Measurements from ENCODE around the gene CUEDC1.

- TF ChIP-seq CTCF (IDR thresholded peaks at IDR 0.05) (no peak), POLR2A (IDR thresholded peaks at IDR 0.05) (no peak), EP300 (IDR thresholded peaks at IDR 0.05) (no peak)
Observed at GRCh38 chr17:57856792-57857620, 98.2 kb downstream of the CUEDC1 start.

Measured in ovary (tissue), 3 donors.